ENCODE data around the gene PROM1. TPM values are rescaled to one million over a fixed set of nuclear protein-coding genes. Genes with fewer than 3 reads are reported as not detected.
A peak's percentile ranks its signal among the peaks of the same experiment; 100 is the strongest.

Gene PROM1
- total and polyA plus RNA-seq, 11 donors, result 1.5 to 30.5 (median 6.0) TPM

DNA sequence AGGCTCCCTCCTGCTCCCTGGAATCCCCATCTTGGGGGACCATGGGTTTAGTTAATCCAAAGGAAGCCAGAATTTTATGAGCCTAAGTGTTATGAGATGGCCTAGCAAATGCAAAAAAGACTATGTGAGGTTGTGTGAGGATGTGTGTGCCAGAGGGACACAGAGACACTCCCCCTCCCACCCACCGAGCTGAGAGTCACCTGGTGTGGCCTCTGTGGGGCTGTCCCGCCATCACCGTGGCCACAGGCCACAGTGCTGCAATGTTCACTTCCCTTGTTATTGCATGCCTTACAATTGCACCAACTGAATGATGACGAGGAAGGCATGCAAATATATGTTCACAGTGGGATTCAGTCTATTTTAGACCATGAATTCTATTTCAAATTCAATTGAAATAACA, 120.2 kb downstream of the PROM1 start:
- WGBS, 4 donors, result 64 to 81% (median 72%) methylated on average over 4 of the region's 4 CpGs
- peaks cover 0 to 13% (median 2%) of the 10 kb centered on the region in 12 donors for H3K4me1 ChIP-seq
- intact Hi-C loops (cut with DNase I), result loop anchor here in 3 of 10 donors (2.0 to 5.0 kb wide), 2 partner anchors 37 to 39 kb away; no protein-coding TSS in a partner anchor
- ATAC-seq (peak in 1 of 4 donors; percentile 18), DNase-seq (no peak)
- TF ChIP-seq, protein P1, sequence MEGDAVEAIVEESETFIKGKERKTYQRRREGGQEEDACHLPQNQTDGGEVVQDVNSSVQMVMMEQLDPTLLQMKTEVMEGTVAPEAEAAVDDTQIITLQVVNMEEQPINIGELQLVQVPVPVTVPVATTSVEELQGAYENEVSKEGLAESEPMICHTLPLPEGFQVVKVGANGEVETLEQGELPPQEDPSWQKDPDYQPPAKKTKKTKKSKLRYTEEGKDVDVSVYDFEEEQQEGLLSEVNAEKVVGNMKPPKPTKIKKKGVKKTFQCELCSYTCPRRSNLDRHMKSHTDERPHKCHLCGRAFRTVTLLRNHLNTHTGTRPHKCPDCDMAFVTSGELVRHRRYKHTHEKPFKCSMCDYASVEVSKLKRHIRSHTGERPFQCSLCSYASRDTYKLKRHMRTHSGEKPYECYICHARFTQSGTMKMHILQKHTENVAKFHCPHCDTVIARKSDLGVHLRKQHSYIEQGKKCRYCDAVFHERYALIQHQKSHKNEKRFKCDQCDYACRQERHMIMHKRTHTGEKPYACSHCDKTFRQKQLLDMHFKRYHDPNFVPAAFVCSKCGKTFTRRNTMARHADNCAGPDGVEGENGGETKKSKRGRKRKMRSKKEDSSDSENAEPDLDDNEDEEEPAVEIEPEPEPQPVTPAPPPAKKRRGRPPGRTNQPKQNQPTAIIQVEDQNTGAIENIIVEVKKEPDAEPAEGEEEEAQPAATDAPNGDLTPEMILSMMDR (IDR thresholded peaks at IDR 0.05), result no peak
- TF ChIP-seq POLR2A (IDR thresholded peaks at IDR 0.05), result no peak
- no peak overlapping the region for H3K4me3 ChIP-seq
- H3K9me3 ChIP-seq, result peaks cover 0 to 9% (median 0%) of the 10 kb centered on the region in 12 donors
- H3K27me3 ChIP-seq, result no peaks in the 10 kb centered on the region
- no peak overlapping the region for H3K27ac ChIP-seq
- H3K36me3 ChIP-seq, result peaks cover 0 to 3% (median 0%) of the 10 kb centered on the region in 9 donors

DNA sequence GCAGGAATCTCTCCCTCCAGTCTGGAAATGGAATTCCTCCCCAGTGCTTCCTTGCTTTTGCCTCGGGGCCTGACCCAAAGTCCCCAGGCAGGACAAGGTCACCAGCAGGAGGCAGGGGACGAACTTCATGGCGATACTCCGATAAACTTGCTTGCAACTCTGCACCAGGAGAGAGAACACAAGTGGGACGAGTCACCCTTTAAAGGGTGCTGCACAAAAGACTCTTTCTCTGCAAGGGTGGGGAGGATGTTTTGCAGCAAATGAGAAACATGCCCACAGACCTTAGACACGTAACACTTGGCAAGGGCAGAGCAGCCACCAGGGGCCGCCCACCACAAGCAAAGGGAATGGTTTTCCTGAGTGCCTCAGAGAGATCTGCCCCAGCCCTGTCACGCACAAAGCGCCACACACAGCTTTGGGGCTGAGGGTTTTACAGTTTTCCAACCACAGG, 120.8 kb downstream of the PROM1 start, which contains the start of gene FGFBP2:
Gene FGFBP2 (minus strand): TSS at position 175 of the 451 bp plus-strand sequence. CDS start 46 bp downstream, at position 129.
- H3K4me3 ChIP-seq, result peak within 1 kb of the TSS in 1 of 12 donors; percentile 8
- intact Hi-C loops (cut with DNase I), result loop anchor here in 3 of 10 donors (2.0 to 5.0 kb wide), 2 partner anchors 38 to 39 kb away; no protein-coding TSS in a partner anchor

GRCh38 chr4:15961781-15962510, 121.9 kb downstream of the PROM1 start:
- Histone ChIP-seq H3K9me3 (peaks cover 0 to 9% (median 0%) of the 10 kb centered on the region in 12 donors), H3K4me3 (peak overlapping the region in 1 of 12 donors; percentile 8), H3K27ac (no peak overlapping the region), H3K4me1 (peaks cover 0 to 13% (median 2%) of the 10 kb centered on the region in 12 donors), H3K36me3 (no peaks in the 10 kb centered on the region), H3K27me3 (no peaks in the 10 kb centered on the region)
- WGBS, 4 donors, result 82 to 85% (median 84%) methylated on average over 16 of the region's 16 CpGs
- intact Hi-C loops (cut with DNase I), result loop anchor here in 3 of 10 donors (2.0 to 5.0 kb wide), 2 partner anchors 39 to 40 kb away; no protein-coding TSS in a partner anchor
- peak; percentile 4 to 65 (median 47) for ATAC-seq
- DNase-seq, result peak in 2 of 5 donors; percentile 23 to 33
- no peak for TF ChIP-seq POLR2A (IDR thresholded peaks at IDR 0.05)
- TF ChIP-seq, protein P1 (IDR thresholded peaks at IDR 0.05), result no peak

More for the DNA sequence above, 120.8 kb downstream of the PROM1 start, which contains the start of gene FGFBP2:
- no peak within 1 kb of the TSS for H3K27ac ChIP-seq
- H3K9me3 ChIP-seq, result peaks cover 0 to 9% (median 0%) of the 10 kb centered on the region in 12 donors
- H3K27me3 ChIP-seq, result no peaks in the 10 kb centered on the region
- TF ChIP-seq, protein P1 (IDR thresholded peaks at IDR 0.05), result peak in 11 of 12 donors; percentile 14 to 50 (median 33)
- no peak for TF ChIP-seq POLR2A (IDR thresholded peaks at IDR 0.05)
- ATAC-seq, result peak in 3 of 4 donors; percentile 72 to 83 (median 81)
- peak; percentile 20 to 60 (median 37) for DNase-seq
- H3K36me3 ChIP-seq, result no peaks in the 10 kb centered on the region
- peaks cover 0 to 13% (median 2%) of the 10 kb centered on the region in 12 donors for H3K4me1 ChIP-seq
- 25 to 36% (median 33%) methylated on average over 9 of the region's 9 CpGs for WGBS, 4 donors

DNA sequence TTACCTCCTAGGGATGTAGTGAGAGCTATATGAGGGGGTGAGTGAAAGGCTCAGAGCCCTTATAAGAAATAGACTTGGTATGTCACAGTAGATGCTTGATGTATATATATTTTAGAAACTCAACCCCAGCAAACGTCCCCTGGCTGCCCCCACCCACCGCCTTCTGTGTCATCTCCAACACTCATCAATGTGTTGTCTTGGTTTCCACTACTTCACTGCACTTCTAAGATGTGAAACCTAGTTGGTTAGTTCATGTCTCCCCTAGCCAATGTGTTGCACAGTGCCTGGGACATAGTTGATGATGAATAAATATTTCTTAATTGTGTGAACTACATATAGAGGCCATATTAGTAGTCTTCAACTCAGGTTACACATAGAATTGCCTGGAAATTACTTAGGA, 125.3 kb downstream of the PROM1 start:
- no peak for DNase-seq

More for the DNA sequence above, 125.3 kb downstream of the PROM1 start:
- Histone ChIP-seq H3K27me3 (no peaks in the 10 kb centered on the region), H3K36me3 (no peaks in the 10 kb centered on the region), H3K4me1 (peaks cover 0 to 13% (median 2%) of the 10 kb centered on the region in 12 donors), H3K9me3 (no peaks in the 10 kb centered on the region), H3K27ac (no peak overlapping the region), H3K4me3 (no peak overlapping the region)
- TF ChIP-seq, protein P1 (IDR thresholded peaks at IDR 0.05), result no peak
- no peak for TF ChIP-seq POLR2A (IDR thresholded peaks at IDR 0.05)
- intact Hi-C loops (cut with DNase I), result loop anchor here (5.0 kb wide), 5 partner anchors 76 to 481 kb away; no protein-coding TSS in a partner anchor
- WGBS, 4 donors, result 81 to 92% (median 86%) methylated on average over 2 of the region's 2 CpGs
- ATAC-seq, result no peak

Measured in heart left ventricle (tissue), 16 donors.